Stimulated activated naive CD8-positive, alpha-beta T cell treated with anti-CD3 and anti-CD28 coated beads, Interleukin-15, amount 100 ng/mL, for 72 hours (primary cell): ENCODE measurements around the gene CCAR1.
"Not testable (repeated sequence)": the region's sequence is repeated elsewhere in the genome, so short reads cannot be mapped to it uniquely, and the experiment has no call there.

Experiments used
- ATAC-seq: fragments of 150-1000 bp; cut with Tn5 transposase; 2 replicates; pipeline ENCODE4 v1.10.0; 2021; ENCODE audit warnings: mild to moderate bottlenecking, moderate library complexity
- DNase-seq, 2 donors: peaks; one replicate each; pipeline ENCODE4 v3.0.0; 2021 to 2022
- H3K27ac Mint-ChIP-seq, 2 donors: one replicate each; pipeline ENCODE4 v1.8.0; 2022; ENCODE audit warnings: mild to moderate bottlenecking in 2 of 2, mixed read lengths in 2 of 2, moderate library complexity in 2 of 2
- H3K27me3 Mint-ChIP-seq: one replicate; pipeline ENCODE4 v1.8.0; 2022; ENCODE audit warnings: mixed read lengths
- H3K4me1 Mint-ChIP-seq: one replicate; pipeline ENCODE4 v1.8.0; 2022; ENCODE audit warnings: mild to moderate bottlenecking, mixed read lengths
- H3K4me3 Mint-ChIP-seq, 2 donors: one replicate each; pipeline ENCODE4 v1.8.0; 2022; ENCODE audit warnings: mild to moderate bottlenecking in 2 of 2, mixed read lengths in 2 of 2, moderate library complexity in 1 of 2
- H3K9me3 Mint-ChIP-seq, 2 donors: one replicate each; pipeline ENCODE4 v1.8.0; 2022; ENCODE audit warnings: mixed read lengths in 2 of 2

Gene CCAR1

DNA sequence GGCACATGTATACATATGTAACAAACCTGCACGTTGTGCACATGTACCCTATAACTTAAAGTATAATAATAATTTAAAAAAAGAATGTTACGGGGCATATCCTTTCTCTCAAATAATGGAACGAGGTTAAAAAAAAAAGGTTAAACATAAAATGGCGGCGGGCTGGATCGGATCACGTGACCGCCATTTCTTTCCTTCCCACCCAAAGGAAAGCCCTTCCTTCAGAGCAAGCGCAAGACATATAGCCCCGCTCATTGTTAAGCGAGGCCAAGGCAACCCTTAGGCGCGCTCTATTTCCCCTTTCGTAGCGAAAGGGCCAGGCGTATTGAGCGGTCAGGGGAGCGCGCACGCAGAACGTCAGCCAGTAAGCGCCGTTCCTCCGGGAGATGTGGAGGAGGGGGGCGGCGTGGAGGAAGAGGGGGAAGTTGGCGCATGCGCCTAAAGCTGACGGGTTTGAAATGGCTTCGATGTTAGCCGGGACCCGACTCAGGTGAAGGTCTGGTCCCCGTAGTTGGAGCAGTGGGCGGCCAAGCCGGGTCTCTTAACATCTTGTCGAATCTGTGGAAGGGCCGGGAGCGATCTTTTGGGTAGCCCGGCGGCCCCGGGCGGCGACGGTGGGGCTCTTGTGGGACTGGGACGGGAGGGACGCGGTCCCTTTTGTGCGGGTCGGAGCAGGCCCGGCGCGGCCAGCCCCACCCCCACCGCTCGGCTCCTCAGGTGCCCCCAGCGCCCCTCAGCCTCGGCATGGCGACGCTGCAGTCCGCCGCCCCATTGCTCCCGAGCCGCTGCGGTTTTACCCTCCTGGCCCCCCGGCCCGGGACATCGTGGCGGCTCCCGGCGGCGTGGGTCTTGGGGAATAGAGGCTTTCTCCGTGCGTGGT, at the start of gene CCAR1:
TSS of gene CCAR1 (plus strand) at position 447 of the 880 bp plus-strand sequence. CDS start 1,266 bp downstream, outside the sequence.
- Mint-ChIP-seq H3K4me3 (peak within 1 kb of the TSS; percentile 89 to 99), H3K27ac (peak within 1 kb of the TSS; percentile 98 to 99), H3K4me1 (peaks cover 17% of the 10 kb centered on the region), H3K9me3 (no peaks in the 10 kb centered on the region), H3K27me3 (no peaks in the 10 kb centered on the region)
- DNase-seq (peak; percentile 96 to 98), ATAC-seq (peak; percentile 100)

DNA sequence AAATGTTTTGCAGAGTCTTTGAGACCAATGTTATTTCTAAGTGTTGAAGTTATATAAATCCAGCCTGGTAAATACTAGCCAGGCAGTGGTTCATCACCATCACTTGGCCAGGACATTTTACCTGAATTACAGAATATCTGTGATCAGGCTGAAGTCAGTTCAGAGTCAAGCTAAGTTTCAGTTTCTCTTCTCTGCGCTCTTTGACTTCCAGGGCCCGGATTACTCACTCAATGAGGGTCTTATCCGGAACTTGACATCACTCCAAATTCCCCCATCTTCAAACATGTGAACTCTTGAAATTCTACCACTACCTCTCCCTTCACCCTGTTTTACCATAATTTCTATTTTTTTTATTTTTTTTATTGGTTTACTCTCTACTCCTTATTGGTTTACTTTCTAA, 36.6 kb upstream of the CCAR1 start:
- no peaks in the 10 kb centered on the region for H3K27me3 Mint-ChIP-seq
- no peak overlapping the region for H3K4me3 Mint-ChIP-seq
- no peaks in the 10 kb centered on the region for H3K4me1 Mint-ChIP-seq
- no peak for DNase-seq
- ATAC-seq, result no peak
- no peaks in the 10 kb centered on the region for H3K9me3 Mint-ChIP-seq
- peak overlapping the region in 1 of 2 donors; percentile 69 for H3K27ac Mint-ChIP-seq

DNA sequence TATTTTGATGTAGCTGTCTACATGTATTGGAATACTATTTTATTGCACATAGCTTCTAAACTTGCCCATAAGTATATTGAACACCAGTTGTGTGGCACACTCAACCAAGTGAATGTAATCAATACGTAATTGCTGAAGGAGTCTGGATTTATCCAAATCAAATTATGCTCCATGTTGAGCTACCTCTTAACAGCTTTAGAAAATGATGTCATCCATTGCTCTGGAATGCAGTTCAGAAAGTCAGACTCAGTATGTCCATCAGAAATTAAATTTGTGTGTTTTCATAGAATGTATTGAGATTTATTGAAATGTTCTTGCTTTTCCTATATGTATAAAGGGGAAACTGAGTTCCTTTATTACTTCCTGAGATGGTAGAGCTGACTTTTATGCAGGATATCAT, 25.0 kb upstream of the CCAR1 start:
- ATAC-seq, result no peak
- no peak overlapping the region for H3K4me3 Mint-ChIP-seq
- no peak overlapping the region for H3K27ac Mint-ChIP-seq
- H3K9me3 Mint-ChIP-seq, result no peaks in the 10 kb centered on the region
- H3K27me3 Mint-ChIP-seq, result no peaks in the 10 kb centered on the region
- no peaks in the 10 kb centered on the region for H3K4me1 Mint-ChIP-seq
- no peak for DNase-seq

- DNase-seq (no peak), ATAC-seq (no peak)
- no peak overlapping the region for H3K27ac Mint-ChIP-seq
- H3K4me3 Mint-ChIP-seq, result no peak overlapping the region
- H3K4me1 Mint-ChIP-seq, result no peaks in the 10 kb centered on the region
- H3K27me3 Mint-ChIP-seq, result no peaks in the 10 kb centered on the region
- no peaks in the 10 kb centered on the region for H3K9me3 Mint-ChIP-seq
These were observed 23.9 kb upstream of the CCAR1 start for GRCh38 chr10:68697106-68697505.

DNA sequence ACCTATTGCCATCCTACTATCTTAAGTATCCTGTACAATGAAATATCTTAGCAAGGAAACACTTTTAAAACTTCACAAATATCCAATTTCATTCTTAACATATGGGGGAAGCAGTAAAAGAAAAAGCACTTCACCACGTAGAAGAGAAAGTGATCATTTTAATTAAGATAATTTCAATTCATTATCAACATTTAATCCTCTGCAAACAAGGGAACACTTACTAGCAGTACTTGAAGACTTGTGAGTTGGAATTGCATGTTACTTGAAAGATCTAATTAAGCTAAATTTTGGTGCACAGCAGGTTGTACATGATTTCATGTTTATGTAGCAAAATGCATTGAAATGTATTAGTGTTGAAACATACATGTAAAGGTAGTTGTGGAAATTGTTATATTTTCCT, 20.8 kb upstream of the CCAR1 start:
- Mint-ChIP-seq H3K27ac (peak overlapping the region in 1 of 2 donors; percentile 19), H3K9me3 (no peaks in the 10 kb centered on the region), H3K27me3 (no peaks in the 10 kb centered on the region), H3K4me3 (no peak overlapping the region), H3K4me1 (no peaks in the 10 kb centered on the region)
- DNase-seq (no peak), ATAC-seq (no peak)

GRCh38 chr10:68705548-68705947, 15.5 kb upstream of the CCAR1 start:
- no peaks in the 10 kb centered on the region for H3K4me1 Mint-ChIP-seq
- no peak for ATAC-seq
- no peaks in the 10 kb centered on the region for H3K9me3 Mint-ChIP-seq
- no peak for DNase-seq
- H3K4me3 Mint-ChIP-seq, result no peak overlapping the region
- H3K27me3 Mint-ChIP-seq, result no peaks in the 10 kb centered on the region
- H3K27ac Mint-ChIP-seq, result no peak overlapping the region

- not testable (repeated sequence) for H3K27me3 Mint-ChIP-seq, H3K9me3 Mint-ChIP-seq, DNase-seq, H3K4me1 Mint-ChIP-seq, H3K27ac Mint-ChIP-seq, H3K4me3 Mint-ChIP-seq, ATAC-seq
These were observed 12.1 kb upstream of the CCAR1 start for GRCh38 chr10:68708987-68709386.

GRCh38 chr10:68713065-68713464, 8.0 kb upstream of the CCAR1 start:
- H3K4me3 Mint-ChIP-seq, DNase-seq, H3K4me1 Mint-ChIP-seq, ATAC-seq, H3K9me3 Mint-ChIP-seq, H3K27me3 Mint-ChIP-seq, H3K27ac Mint-ChIP-seq: not testable (repeated sequence)

- no peaks in the 10 kb centered on the region for H3K9me3 Mint-ChIP-seq
- no peak for DNase-seq
- no peak overlapping the region for H3K4me3 Mint-ChIP-seq
- H3K27me3 Mint-ChIP-seq, result no peaks in the 10 kb centered on the region
- ATAC-seq, result no peak
- no peak overlapping the region for H3K27ac Mint-ChIP-seq
- H3K4me1 Mint-ChIP-seq, result peaks cover 7% of the 10 kb centered on the region
These were observed 3.6 kb upstream of the CCAR1 start for GRCh38 chr10:68717435-68717834.

GRCh38 chr10:68721673-68722335, 765 bp downstream of the CCAR1 start:
- ATAC-seq, result peak; percentile 18
- H3K27ac Mint-ChIP-seq, result peak overlapping the region; percentile 96 to 98
- H3K27me3 Mint-ChIP-seq, result no peaks in the 10 kb centered on the region
- no peaks in the 10 kb centered on the region for H3K9me3 Mint-ChIP-seq
- peaks cover 17% of the 10 kb centered on the region for H3K4me1 Mint-ChIP-seq
- DNase-seq, result no peak
- peak overlapping the region; percentile 89 to 99 for H3K4me3 Mint-ChIP-seq

DNA sequence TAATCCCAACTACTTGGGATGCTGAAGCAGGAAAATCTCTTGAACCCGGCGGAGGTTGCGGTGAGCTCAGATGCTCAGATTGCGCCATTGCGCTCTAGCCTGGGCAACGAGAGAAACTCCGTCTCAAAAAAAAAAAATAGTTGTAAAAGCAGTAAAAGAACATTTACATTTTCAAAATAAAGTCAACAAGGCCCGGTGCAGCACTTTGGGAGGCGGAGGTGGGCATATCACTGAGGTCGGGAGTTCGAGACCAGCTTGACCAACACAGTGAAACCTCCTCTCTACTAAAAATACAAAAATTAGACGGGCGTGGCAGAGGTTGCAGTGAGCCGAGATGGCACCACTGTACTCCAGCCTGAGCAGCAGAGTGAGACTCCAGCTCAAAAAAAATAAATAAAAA, 4.0 kb downstream of the CCAR1 start:
- no peak for ATAC-seq
- no peak for DNase-seq
- Mint-ChIP-seq H3K4me1 (peaks cover 31% of the 10 kb centered on the region), H3K27ac (peak overlapping the region in 1 of 2 donors; percentile 54), H3K9me3 (no peaks in the 10 kb centered on the region), H3K4me3 (no peak overlapping the region), H3K27me3 (no peaks in the 10 kb centered on the region)

DNA sequence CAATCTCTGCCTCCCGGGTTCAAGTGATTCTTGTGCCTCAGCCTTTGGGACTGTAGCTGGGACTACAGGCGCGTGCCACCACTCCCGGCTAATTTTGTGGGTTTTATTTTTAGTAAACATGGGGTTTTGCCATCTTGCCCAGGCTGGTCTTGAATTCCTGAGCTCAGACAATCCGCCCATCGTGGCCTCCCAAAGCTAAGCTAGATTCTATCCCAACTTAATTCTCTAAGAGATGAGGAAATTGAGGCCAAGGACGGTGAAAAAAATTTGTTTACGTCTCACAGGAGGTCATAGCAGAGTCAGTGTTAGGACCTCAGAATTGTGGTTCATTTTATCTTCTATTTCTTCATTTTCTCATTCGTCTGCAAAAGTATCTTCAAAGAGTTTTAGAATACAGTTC, 6.1 kb downstream of the CCAR1 start:
- Mint-ChIP-seq H3K4me3 (no peak overlapping the region), H3K27me3 (no peaks in the 10 kb centered on the region), H3K27ac (peak overlapping the region in 1 of 2 donors; percentile 80), H3K9me3 (no peaks in the 10 kb centered on the region), H3K4me1 (peaks cover 27% of the 10 kb centered on the region)
- DNase-seq (no peak), ATAC-seq (no peak)

GRCh38 chr10:68732651-68733050, 11.6 kb downstream of the CCAR1 start:
- H3K4me3 Mint-ChIP-seq, result no peak overlapping the region
- no peak overlapping the region for H3K27ac Mint-ChIP-seq
- no peak for ATAC-seq
- no peaks in the 10 kb centered on the region for H3K27me3 Mint-ChIP-seq
- peaks cover 14% of the 10 kb centered on the region for H3K4me1 Mint-ChIP-seq
- no peaks in the 10 kb centered on the region for H3K9me3 Mint-ChIP-seq
- DNase-seq, result no peak

DNA sequence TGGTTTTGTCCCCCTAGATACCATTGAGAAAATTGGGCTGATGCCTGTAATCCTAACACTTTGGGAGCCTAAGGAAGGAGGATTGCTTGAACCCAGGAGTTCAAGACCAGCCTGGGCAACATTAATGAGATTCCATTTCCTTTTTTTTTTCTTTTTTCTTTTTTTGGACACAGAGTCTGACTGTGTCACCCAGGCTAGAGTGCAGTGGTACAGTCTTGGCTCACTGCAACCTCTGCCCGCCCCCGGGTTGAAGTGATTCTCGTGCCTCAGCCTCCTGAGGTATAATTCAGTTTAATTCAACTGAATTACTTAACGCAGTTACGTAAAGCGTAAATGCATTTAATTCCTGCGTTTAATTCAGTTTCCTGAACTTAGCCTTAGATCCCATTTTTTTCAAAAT, 13.3 kb downstream of the CCAR1 start:
- ATAC-seq, result no peak
- Mint-ChIP-seq H3K27ac (no peak overlapping the region), H3K9me3 (no peaks in the 10 kb centered on the region), H3K27me3 (no peaks in the 10 kb centered on the region), H3K4me1 (peaks cover 5% of the 10 kb centered on the region), H3K4me3 (no peak overlapping the region)
- DNase-seq, result no peak

DNA sequence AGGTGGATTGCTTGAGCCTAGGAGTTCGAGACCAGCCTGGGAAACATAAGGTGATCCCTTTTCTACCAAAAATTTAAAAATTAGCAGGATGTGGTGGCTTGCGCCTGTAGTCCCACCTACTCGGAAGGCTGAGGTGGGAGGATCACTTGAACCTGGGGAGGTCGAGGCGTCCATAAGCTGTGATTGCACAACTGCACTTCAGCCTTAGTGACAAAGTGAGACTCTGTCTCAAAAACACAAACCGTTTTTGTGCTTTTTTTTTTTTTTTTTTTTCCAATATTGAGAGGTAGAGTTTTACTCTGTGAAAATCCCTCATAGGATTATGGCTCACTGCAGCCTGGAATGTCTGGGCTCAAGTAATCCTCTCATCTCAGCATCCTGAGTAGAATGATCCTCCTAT, 14.1 kb downstream of the CCAR1 start:
- Mint-ChIP-seq H3K27me3 (no peaks in the 10 kb centered on the region), H3K4me3 (no peak overlapping the region), H3K27ac (no peak overlapping the region), H3K4me1 (peaks cover 5% of the 10 kb centered on the region), H3K9me3 (no peaks in the 10 kb centered on the region)
- ATAC-seq, result no peak
- DNase-seq, result no peak

DNA sequence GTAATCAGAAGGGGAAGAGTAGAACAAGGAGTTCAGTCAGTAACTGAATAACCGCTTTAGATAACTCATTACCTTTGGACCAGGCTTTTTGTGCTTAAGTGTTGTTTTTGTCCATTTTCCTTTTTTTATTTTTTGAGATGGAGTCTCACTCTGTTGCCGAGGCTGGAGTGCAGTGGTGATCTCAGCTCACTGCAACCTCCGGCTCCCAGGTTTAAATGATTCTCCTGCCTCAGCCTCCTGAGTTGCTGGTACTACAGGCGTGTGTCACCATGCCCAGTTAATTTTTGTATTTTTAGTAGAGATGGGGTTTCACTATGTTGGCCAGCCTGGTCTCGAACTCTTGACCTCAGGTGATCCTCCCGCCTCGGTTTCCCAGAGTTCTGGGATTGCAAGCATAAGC, 14.7 kb downstream of the CCAR1 start:
- H3K4me3 Mint-ChIP-seq, DNase-seq, H3K9me3 Mint-ChIP-seq, ATAC-seq, H3K27me3 Mint-ChIP-seq, H3K4me1 Mint-ChIP-seq: not testable (repeated sequence)
- peak overlapping the region; percentile 25 to 80 for H3K27ac Mint-ChIP-seq
